HG03469 (cell line): ENCODE results near the gene ABCB11.
"Not testable (repeated sequence)": the region's sequence is repeated elsewhere in the genome, so short reads cannot be mapped to it uniquely, and the experiment has no call there.

Experiments
- ATAC-seq: cut with Tn5 transposase; IDR thresholded peaks from one replicate; pipeline ENCODE4 v1.9.1; 2021; ENCODE audit warnings: mild to moderate bottlenecking, moderate library complexity, moderate number of reproducible peaks; ENCODE audit not compliant: unreplicated experiment

The ABCB11 gene

DNA sequence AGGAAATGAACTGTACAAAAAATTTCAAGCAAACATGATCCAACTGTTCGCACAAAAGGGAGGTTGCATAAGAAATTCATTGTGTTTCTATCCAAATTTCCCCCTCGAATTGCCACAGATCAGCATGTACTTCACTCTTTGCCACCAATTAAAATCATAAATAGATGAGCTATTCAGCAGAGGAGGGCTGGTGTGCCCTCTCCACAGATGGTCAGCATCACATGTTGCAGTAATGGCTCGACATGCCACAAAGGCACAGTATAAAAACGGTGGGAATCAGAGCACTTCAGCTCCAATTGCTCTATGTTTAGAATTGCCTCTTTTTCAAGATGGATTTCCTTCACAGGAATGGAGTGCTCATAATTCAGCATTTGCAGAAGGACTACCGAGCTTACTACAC lies 130.1 kb downstream of the ABCB11 start, which contains the start of gene G6PC2:
Gene G6PC2, plus strand, starts transcription at position 289 of the 400 bp plus-strand sequence. Its CDS starts 41 bp downstream, at position 330.
- ATAC-seq: no peak

DNA sequence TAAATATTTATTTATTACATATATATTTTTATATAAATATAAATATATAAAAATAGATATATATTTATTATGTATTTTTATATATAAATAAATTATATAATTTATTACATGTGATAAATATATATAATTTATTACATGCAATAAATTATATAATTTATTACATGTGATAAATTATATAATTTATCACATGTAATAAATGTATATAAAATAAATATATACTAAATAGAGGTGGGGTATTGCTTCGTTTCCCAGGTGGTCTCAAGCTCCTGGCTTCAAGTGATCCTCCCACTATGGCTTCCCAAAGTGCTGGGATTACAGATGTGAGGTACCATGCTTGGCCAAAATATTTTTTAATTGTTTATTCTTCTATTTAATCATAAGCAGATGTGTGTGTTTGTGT lies 133.7 kb downstream of the ABCB11 start:
- no peak for ATAC-seq

DNA sequence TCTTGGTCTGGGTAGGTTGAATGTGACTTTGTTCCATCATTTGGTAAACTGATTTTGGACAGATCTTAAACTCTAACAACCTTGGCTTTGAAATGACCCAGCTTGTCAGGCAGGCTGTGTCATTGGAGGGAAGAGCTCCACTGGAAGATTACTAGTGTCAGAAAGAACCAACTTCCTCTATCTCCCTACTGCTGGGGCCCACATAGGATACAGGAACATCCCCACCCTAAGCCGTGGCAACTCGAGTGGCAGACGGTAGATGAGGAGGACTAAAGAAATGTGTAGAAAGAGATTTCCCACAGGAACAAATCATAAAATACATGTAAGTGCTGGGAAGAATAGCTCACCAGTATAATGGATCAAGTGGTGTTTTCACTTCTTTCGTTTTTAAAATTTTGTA lies 134.3 kb downstream of the ABCB11 start:
- no peak for ATAC-seq

DNA sequence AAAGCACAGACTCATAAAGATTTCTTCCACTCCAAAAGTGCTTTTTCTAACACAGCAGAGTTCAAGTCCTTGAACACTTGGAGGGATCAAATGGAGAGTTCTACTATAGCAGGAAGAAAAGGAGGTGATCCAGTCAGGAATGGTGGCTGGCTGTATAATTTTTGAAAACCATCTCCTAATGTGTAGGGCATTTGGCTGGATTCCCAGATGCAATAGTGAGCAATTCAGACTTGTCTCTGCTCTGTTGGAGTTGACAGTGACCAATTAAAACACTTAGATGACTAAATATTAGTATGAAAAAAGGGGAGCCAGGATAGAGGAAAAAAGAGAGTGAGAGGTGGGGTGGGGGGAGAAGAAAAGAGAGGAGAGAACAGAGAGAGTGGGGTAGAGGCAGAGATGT lies 135.4 kb downstream of the ABCB11 start:
- no peak for ATAC-seq

DNA sequence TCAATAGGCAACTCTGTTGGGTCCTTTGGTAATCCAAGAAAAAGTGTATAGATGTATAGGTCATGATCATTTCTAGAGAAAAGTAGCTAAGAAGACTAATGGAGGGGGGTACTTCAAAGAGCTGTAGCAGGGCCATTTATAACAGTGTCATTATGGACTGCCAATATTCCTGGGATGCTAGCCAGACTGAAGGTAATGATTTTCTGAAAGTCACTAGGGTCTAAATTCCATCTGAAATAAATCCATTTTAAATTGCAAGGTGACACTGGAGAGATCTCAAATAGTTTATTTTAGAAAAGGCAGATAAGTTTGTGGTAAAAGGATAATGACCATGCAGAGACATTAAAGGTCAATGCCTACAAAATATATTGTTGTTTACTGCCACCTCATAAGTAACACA lies 136.4 kb downstream of the ABCB11 start:
- ATAC-seq: no peak

DNA sequence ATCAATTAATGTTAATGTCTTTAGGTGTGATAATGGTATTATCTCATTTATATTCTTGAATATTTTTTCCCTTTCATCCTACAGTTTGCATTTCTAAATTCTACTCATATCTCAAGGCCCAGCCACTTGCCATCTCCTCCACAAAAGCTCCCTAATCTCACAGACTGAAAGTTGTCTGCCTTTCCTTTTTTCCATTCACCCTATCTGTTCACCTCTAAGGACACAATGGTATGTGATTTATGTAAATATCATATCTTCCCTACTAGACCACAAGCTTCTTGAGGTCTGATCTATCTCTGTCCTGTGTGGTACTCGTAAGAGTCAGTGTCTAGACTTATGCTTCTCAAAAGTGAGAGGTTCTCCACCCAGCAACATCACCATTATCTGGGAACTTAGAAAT lies 137.0 kb downstream of the ABCB11 start:
- no peak for ATAC-seq

DNA sequence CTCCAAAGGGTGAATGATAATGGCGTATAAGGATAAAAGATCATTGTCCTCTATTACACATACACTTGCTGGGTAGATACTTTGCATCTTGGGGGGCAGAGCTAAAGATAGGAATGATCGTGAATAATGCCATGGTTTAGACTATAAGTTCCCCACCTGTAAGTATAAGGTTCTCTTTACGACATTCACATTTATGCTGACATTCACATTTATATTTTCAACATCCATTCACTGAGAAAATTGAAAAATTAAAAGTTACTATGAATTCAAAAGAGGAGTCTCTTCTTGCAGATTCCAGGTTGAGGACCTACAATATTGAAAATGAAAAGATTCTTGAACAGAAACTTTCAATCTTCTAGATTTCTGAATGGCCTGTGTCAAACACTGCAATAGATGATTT lies 138.8 kb downstream of the ABCB11 start:
- no peak for ATAC-seq

DNA sequence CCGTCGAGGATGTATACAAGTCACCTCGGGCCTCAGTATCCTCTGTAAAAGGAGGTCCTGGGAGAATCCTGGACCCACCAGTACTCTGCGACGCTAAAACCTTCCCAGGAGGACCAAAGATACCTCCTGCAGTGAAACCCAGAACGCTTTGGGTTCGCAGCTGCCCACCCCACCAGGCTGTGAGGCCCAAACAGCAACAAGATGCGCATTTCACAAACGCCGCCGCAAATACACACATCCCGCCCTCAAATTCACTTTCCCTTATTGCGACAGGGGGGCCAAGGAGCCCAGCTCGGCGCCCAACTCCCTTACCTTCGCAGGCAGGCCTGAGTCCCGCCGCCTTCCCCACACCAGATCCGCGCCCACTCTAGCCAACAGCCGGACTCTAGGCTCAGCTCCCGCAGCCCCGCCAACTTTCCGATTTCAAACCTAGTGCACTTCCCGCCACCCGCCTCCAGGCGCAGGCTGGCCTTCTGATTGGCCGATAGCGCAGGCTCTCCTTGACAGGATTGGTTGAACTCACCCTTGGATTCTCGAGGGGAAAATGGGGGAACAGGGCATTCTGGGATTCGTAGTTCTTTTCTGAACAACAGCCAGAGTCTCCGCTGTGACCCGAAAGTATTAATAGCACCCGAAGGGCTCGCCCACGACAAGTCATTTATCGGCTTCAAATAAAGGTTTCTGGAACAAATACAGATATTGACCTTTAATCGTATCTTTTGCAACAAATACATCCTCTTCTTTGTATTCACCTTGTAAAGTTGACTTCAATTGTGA lies 140.9 kb downstream of the ABCB11 start, which contains the start of gene SPC25:
Gene SPC25, minus strand, starts transcription at position 425 of the 777 bp plus-strand sequence. CDS start 911 bp downstream, outside the sequence.
- peak; percentile 100 for ATAC-seq

DNA sequence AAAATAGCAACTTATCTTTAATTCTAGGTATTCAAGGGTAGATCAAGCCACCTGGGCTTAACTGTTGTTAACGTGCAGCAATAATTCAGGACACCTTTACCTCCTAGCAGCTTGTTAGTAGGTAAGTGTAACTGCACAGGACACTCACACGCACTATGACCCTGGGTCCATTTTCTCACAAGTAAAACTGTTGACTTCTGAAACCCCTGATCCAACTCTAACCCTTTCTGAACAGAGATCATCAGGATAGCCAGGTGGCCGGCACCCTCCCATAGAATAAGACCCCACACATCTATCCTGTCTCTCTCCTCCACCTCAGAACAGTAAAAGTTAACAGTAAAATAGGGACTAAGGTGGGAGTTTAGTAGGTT lies 141.5 kb downstream of the ABCB11 start:
- no peak for ATAC-seq

DNA sequence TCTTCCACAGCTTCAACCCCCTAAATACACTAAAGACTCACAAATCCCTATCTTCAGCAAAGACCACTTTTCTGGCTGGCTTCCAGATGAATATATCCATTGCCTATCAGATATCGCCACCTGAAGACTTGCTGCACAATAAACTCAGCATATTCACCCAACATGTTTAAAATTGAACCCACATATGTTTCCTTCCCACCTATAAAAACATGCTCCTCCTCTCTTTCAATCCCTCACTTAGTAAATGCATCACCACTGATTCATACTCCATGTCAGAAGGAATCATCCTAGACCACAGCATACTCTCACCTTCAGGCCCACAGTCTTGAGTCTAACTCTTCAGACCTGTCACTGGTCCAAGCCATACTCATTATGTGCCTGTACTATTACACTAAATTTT lies 146.1 kb downstream of the ABCB11 start:
- ATAC-seq: no peak

DNA sequence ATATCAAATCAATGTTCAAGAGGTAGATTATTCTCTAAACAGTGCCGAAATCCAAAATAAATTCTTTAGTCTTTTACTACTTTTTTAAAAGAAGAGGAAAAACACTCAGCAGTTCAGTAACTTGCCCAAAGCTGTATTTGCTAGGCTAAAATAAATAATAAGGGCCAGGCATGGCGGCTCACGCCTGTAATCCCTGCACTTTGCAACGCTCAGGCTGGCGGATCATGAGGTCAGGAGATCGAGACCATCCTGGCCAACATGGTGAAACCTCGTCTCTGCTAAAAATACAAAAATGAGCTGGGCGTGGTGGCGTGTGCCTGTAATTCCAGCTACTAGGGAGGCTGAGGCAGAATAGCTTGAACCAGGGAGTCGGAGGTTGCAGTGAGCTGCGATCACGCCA lies 149.0 kb downstream of the ABCB11 start:
- not testable (repeated sequence) for ATAC-seq

DNA sequence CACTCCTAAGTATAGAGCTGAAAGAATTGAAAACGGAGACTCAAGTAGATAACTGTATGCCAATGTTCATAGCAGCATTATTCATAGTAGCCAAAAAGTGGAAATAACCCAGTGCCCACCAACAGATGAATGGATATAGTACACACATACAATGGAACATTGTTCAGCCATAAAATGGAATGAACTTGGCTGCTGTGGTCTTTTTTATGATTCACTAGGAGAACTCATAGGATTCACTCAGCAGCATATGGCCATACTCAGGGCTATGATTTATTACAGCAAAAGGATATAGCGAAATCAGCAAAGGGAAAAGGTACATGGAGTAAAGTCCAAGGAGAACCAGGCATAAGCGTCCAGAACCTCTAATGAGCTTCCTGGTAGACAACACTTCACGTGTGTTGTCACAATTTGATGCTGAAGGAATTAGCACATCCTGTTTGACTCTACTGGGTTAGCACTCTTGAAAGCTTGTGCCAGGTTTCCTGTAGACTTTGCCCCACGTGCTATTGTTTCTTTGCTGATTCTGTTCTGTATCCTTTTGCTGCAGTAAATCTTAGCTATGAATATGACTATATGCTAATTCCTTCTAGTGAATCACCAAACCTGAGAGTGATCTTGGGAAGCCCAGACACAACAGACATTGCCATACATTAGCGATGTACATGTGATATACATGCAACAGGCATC lies 156.6 kb downstream of the ABCB11 start:
- no peak for ATAC-seq

DNA sequence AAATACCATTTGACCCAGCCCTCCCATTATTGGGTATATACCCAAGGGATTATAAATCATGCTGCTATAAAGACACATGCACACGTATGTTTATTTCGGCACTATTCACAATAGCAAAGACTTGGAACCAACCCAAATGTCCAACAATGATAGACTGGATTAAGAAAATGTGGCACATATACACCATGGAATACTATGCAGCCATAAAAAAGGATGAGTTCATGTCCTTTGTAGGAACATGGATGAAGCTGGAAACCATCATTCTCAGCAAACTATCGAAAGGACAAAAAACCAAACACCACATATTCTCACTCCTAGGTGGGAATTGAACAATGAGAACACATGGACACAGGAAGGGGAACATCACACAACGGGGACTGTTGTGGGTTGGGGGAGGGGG lies 160.3 kb downstream of the ABCB11 start:
- ATAC-seq: not testable (repeated sequence)
